Coronary artery (tissue), 2 donors: ENCODE measurements around the gene MLLT3.

Experiments
- DNase-seq: peaks from one replicate; pipeline ENCODE4 v3.0.0-alpha.2; 2017; ENCODE audit warnings: low spot score
- H3K27ac ChIP-seq, 2 donors: fragments of 200-600 bp; sonication (generic); one replicate each; pipeline ENCODE4 v1.5.1; 2016 to 2019
- H3K4me3 ChIP-seq: fragments of 200-600 bp; sonication (generic); 2 replicates; pipeline ENCODE4 v1.5.1; 2016; ENCODE audit warnings: mild to moderate bottlenecking, moderate library complexity
- CTCF ChIP-seq: fragments of 200-600 bp; sonication (generic); IDR thresholded peaks from one replicate; pipeline ENCODE4 v1.5.1; 2019; ENCODE audit warnings: antibody characterized with exemption

Gene MLLT3

GRCh38 chr9:20395651-20396050 lies 226.6 kb downstream of the MLLT3 start:
- TF ChIP-seq CTCF: no peak
- H3K27ac ChIP-seq: no peak overlapping the region
- H3K4me3 ChIP-seq: no peak overlapping the region
- no peak for DNase-seq

DNA sequence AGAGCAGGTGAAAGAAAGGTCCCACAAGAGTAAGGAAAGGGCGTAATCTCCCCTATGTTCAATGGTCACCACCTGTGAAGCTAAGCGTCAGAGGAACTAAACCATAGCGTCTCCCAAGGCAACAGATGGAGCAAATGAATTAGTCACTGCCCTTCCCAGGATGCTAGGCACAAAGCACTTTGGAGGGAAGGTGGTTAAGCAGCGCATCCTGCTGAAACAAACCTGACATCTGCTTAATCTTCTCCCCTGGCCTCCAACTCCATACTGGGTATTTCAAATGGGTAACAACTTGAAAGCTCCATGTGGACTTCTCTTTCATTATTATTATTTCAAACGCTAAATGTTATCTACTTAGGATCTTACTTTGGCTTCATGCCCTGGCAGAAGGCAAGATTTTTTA lies 227.3 kb downstream of the MLLT3 start:
- no peak for TF ChIP-seq CTCF
- no peak for DNase-seq
- Histone ChIP-seq H3K4me3 (no peak overlapping the region), H3K27ac (no peak overlapping the region)

DNA sequence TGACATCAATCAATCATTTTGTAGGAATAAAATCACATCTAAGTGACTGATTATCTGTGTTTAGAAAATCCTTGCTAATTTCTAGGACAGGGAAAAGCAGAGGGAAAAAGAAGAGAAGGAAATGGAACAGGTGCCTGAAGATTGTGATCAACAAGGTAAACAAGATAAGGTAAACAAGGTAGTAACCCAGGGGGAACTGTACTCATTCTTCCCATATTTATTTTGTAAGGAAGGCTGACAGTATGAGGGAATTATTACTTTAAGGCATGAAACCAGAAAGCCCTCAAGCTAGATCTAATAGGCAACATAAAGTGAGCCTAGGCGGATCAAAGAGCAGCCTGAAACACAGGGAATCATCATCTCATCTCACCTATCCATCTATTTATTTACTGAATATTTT lies 231.1 kb downstream of the MLLT3 start:
- TF ChIP-seq CTCF: no peak
- no peak overlapping the region for H3K4me3 ChIP-seq
- no peak overlapping the region for H3K27ac ChIP-seq
- no peak for DNase-seq

DNA sequence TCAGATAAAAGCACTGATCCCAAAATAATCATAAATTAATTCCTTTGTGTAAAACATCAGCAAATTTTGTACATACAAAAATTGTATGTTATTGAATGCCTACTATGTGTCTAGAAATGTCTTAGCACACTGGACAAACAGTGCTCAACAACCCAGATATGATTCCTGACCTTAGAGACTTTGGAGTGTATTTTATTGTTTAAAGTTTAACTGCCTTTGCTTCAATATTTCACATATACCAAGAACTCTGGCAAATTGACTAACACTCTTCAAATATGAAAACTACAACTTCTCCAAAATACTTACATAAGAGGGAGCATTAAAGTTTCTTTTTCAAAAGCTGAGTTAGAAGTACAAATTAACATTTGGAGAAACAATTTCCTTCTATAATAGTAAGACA lies 231.9 kb downstream of the MLLT3 start:
- no peak for DNase-seq
- Histone ChIP-seq H3K4me3 (no peak overlapping the region), H3K27ac (no peak overlapping the region)
- TF ChIP-seq CTCF: no peak

DNA sequence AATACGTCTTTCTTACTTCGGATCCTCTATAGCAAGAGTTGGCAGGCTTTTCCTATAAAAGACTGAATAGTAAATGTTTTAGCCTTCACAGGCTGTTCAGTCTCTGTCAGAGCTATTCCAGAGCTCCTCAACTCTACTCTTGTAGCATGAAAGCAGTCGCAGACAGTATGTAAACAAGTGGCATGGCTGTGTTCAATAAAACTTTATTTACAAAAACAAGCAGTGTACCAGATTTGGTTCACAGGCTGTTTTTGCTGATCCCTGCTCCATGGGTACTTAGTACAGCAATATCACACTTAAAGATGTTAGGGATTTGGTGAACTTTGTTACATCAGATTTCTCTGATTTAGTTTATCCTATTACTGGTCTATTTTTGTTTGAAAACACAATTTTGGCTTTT lies 235.2 kb downstream of the MLLT3 start:
- TF ChIP-seq CTCF: no peak
- Histone ChIP-seq H3K27ac (no peak overlapping the region), H3K4me3 (no peak overlapping the region)
- no peak for DNase-seq

GRCh38 chr9:20384642-20385041 lies 237.7 kb downstream of the MLLT3 start:
- DNase-seq: no peak
- no peak for TF ChIP-seq CTCF
- Histone ChIP-seq H3K27ac (no peak overlapping the region), H3K4me3 (no peak overlapping the region)

DNA sequence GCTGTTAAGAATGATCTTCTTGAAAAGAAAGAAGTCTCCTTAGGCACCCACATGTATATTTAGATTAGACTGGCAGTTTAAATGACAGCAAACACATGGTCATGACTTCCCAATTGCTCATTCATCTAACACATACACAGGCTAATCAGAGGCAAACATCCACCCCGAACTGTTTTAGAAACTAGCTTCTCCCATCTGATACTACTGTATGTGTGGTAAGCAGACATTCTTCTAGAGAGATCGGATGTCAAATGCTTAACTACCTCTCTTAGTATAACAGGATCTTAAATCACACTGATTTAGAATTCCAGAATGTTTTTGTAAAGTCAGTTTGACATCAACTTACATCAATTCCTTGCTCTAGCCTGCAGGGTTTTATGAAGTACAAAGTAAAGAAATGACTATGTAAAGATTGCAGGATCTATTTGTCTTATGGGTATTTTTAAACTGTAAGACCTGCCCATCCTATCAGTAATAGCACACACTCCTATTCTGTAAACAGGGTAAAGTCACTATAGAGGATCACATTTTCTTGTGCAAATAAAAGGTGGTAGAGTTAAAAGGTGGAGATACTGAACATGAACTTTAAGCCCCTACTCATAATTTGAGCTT lies 239.7 kb downstream of the MLLT3 start:
- Histone ChIP-seq H3K4me3 (no peak overlapping the region), H3K27ac (no peak overlapping the region)
- TF ChIP-seq CTCF: no peak
- DNase-seq: no peak
